Body of pancreas (tissue), 4 donors: ENCODE measurements around the gene ZNF700.

Source experiments
- CTCF ChIP-seq, 7 experiments: fragments of 450-650 bp in 4 of 7; fragments of 200-600 bp in 3 of 7; sonication (generic) in 3 of 7; IDR thresholded peaks; one replicate each; pipeline ENCODE4 v1.5.1; 2016 to 2019; ENCODE audit warnings: antibody characterized with exemption in 7 of 7
- POLR2A ChIP-seq, 3 donors: fragments of 450-650 bp; IDR thresholded peaks; one replicate each; pipeline ENCODE4 v1.6.1; 2016; ENCODE audit warnings: antibody characterized with exemption in 3 of 3, mild to moderate bottlenecking in 2 of 3

GRCh38 chr19:11902228-11902627, 22.7 kb upstream of the ZNF700 start:
- TF ChIP-seq CTCF (IDR thresholded peaks at IDR 0.05) (no peak), POLR2A (IDR thresholded peaks at IDR 0.05) (no peak)
